Retinal pigment epithelial cell (primary cell): ENCODE results near the gene SGF29.

ENCODE experiments used
- DNase-seq: peaks from one replicate; pipeline ENCODE4 v3.0.0-alpha.2; 2010; ENCODE audit warnings: low read depth
- H3K4me3 ChIP-seq: 2 replicates; pipeline ENCODE4 v1.5.1; 2011; ENCODE audit warnings: mild to moderate bottlenecking, low read length, control low read depth, moderate library complexity
- TF ChIP-seq, protein P1 (sequence below): conservative IDR thresholded peaks from 2 replicates; pipeline ENCODE4 v1.5.1; 2011; ENCODE audit warnings: low read depth, low read length, control low read depth, inconsistent platforms

The SGF29 gene

GRCh38 chr16:28586466-28586865 is 32.7 kb downstream of the SGF29 start:
- no peak for DNase-seq

DNA sequence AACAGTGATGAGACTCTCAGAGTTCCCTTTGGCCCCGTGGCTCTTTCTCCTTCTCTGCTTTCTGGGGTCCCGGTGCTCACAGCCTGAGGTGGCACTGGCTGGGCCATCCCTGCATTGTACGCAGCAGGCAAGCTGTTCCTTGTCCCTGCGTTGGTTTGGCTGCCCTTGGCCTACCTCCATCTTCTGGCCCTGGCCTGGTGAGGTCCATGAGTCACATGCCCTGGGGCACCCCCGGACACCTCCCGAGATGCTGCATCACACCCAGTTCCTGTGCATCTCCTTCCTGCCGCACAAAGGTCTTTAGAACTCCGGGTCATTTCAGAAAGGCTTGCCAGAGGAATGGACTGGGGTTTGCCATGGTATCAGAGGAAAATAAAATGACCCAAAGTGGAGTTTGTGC is 33.7 kb downstream of the SGF29 start:
- TF ChIP-seq, protein P1, sequence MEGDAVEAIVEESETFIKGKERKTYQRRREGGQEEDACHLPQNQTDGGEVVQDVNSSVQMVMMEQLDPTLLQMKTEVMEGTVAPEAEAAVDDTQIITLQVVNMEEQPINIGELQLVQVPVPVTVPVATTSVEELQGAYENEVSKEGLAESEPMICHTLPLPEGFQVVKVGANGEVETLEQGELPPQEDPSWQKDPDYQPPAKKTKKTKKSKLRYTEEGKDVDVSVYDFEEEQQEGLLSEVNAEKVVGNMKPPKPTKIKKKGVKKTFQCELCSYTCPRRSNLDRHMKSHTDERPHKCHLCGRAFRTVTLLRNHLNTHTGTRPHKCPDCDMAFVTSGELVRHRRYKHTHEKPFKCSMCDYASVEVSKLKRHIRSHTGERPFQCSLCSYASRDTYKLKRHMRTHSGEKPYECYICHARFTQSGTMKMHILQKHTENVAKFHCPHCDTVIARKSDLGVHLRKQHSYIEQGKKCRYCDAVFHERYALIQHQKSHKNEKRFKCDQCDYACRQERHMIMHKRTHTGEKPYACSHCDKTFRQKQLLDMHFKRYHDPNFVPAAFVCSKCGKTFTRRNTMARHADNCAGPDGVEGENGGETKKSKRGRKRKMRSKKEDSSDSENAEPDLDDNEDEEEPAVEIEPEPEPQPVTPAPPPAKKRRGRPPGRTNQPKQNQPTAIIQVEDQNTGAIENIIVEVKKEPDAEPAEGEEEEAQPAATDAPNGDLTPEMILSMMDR: no peak
- DNase-seq: no peak
- no peak overlapping the region for H3K4me3 ChIP-seq

More at GRCh38 chr16:28586466-28586865, 32.7 kb downstream of the SGF29 start:
- H3K4me3 ChIP-seq: no peak overlapping the region
- TF ChIP-seq, protein P1: no peak

DNA sequence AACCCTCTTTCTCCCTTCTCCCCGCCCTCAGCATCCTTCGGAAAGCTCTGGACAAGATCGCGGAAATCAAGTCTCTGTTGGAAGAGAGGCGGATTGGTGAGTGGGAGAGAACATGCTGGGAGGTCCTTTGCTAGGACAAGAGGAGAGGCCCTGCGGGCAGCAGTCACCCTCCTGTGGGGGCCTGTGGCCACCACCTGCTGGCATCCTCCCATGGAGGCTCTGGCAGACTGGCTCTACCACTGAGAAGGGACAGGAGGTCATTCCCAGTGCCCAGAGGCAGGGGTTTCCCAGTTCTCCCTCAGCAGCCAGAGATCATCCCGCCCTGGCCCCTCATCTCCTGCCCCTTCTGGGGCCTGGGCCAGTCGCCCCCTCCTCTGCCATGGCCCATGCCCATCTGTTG is 35.3 kb downstream of the SGF29 start:
- H3K4me3 ChIP-seq: no peak overlapping the region
- DNase-seq: no peak
- TF ChIP-seq, protein P1: no peak

DNA sequence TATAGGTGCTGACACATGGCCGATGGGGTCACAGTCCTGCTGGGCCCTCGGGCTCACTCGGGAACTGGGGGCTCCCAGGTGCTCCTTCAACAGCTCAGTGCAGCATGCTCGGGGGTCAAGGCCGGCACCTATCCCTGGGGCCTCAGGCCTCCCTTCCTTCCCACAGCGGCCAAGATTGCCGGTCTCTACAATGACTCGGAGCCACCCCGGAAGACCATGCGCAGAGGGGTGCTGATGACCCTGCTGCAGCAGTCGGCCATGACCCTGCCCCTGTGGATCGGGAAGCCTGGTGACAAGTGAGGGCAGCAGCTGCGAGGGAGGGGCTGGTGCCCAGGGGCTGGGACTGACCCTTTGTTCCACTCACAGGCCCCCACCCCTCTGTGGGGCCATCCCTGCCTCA is 36.2 kb downstream of the SGF29 start:
- H3K4me3 ChIP-seq: no peak overlapping the region
- TF ChIP-seq, protein P1: no peak
- DNase-seq: no peak

- TF ChIP-seq, protein P1: no peak
- no peak for DNase-seq
- H3K4me3 ChIP-seq: no peak overlapping the region
Observed at GRCh38 chr16:28590384-28591340, 36.9 kb downstream of the SGF29 start.

- H3K4me3 ChIP-seq: no peak overlapping the region
- TF ChIP-seq, protein P1: no peak
- DNase-seq: no peak
Observed at GRCh38 chr16:28591355-28591754, 37.6 kb downstream of the SGF29 start.

GRCh38 chr16:28592511-28592910 is 38.8 kb downstream of the SGF29 start:
- H3K4me3 ChIP-seq: no peak overlapping the region

More at GRCh38 chr16:28592511-28592910, 38.8 kb downstream of the SGF29 start:
- TF ChIP-seq, protein P1: no peak
- DNase-seq: no peak
